GM23338 (cell line): Measurements from ENCODE around the gene PAM16. TPM values are rescaled to one million over a fixed set of nuclear protein-coding genes. Genes with fewer than 3 reads are reported as not detected.

ENCODE experiments used
- ATAC-seq: fragments of 200-7000 bp; cut with Tn5 transposase; 3 replicates; pipeline ENCODE4 v1.9.1; 2020
- DNase-seq: peaks from one replicate; pipeline ENCODE4 v3.0.0-alpha.2; 2015; ENCODE audit warnings: low spot score
- H2AFZ ChIP-seq: fragments of 200-600 bp; sonication (generic); 2 replicates; pipeline ENCODE4 v1.8.0; 2016; ENCODE audit warnings: antibody characterized with exemption, mild to moderate bottlenecking, moderate library complexity
- H3F3A ChIP-seq: fragments of 200-600 bp; sonication (generic); replicated peaks from 2 replicates; pipeline ENCODE4 v1.8.0; 2017; ENCODE audit warnings: antibody characterized with exemption, mixed run types, low read depth
- H3K27ac ChIP-seq: fragments of 200-600 bp; sonication (generic); 2 replicates; pipeline ENCODE4 v1.6.1; 2016; ENCODE audit warnings: low read depth
- H3K27me3 ChIP-seq: fragments of 200-600 bp; sonication (generic); 2 replicates; pipeline ENCODE4 v1.8.0; 2016; ENCODE audit warnings: mild to moderate bottlenecking, mixed run types, moderate library complexity; ENCODE audit not compliant: insufficient read depth
- H3K36me3 ChIP-seq: fragments of 200-600 bp; sonication (generic); 2 replicates; pipeline ENCODE4 v1.8.0; 2016; ENCODE audit warnings: mild to moderate bottlenecking; ENCODE audit not compliant: insufficient read depth
- H3K4me1 ChIP-seq: fragments of 200-600 bp; sonication (generic); 2 replicates; pipeline ENCODE4 v1.8.0; 2016; ENCODE audit warnings: mild to moderate bottlenecking, moderate library complexity; ENCODE audit not compliant: insufficient read depth
- H3K4me2 ChIP-seq: fragments of 200-600 bp; sonication (generic); 2 replicates; pipeline ENCODE4 v1.7.1; 2017; ENCODE audit warnings: mixed run types
- H3K4me3 ChIP-seq: fragments of 200-600 bp; sonication (generic); 2 replicates; pipeline ENCODE4 v1.6.1; 2016; ENCODE audit warnings: mixed run types
- H3K79me2 ChIP-seq: fragments of 200-600 bp; sonication (generic); replicated peaks from 2 replicates; pipeline ENCODE4 v1.8.0; 2017; ENCODE audit warnings: mild to moderate bottlenecking; ENCODE audit not compliant: insufficient read depth
- H3K9me2 ChIP-seq: fragments of 200-600 bp; sonication (generic); 2 replicates; pipeline ENCODE4 v1.8.0; 2017; ENCODE audit not compliant: insufficient read depth
- H4K20me1 ChIP-seq: fragments of 200-600 bp; sonication (generic); replicated peaks from 2 replicates; pipeline ENCODE4 v1.8.0; 2017; ENCODE audit warnings: mild to moderate bottlenecking; ENCODE audit not compliant: insufficient read depth
- H3K27ac Mint-ChIP-seq: 2 replicates; pipeline ENCODE4 v1.8.0; 2020; ENCODE audit warnings: inconsistent platforms, mild to moderate bottlenecking, moderate library complexity, mixed read lengths
- H3K27me3 Mint-ChIP-seq: 3 replicates; pipeline ENCODE4 v1.8.0; 2022; ENCODE audit warnings: low read depth, mild to moderate bottlenecking, moderate library complexity, mixed read lengths, inconsistent platforms; ENCODE audit not compliant: insufficient read depth, poor library complexity
- H3K36me3 Mint-ChIP-seq: 3 replicates; pipeline ENCODE4 v1.8.0; 2021; ENCODE audit warnings: low read depth, mild to moderate bottlenecking, inconsistent platforms, moderate library complexity, mixed read lengths
- H3K4me1 Mint-ChIP-seq: 3 replicates; pipeline ENCODE4 v1.8.0; 2020; ENCODE audit warnings: mild to moderate bottlenecking, inconsistent platforms, mixed read lengths
- H3K4me3 Mint-ChIP-seq: 3 replicates; pipeline ENCODE4 v1.8.0; 2021; ENCODE audit warnings: moderate library complexity, mild to moderate bottlenecking, inconsistent platforms, mixed read lengths
- H3K9me3 Mint-ChIP-seq: 3 replicates; pipeline ENCODE4 v1.8.0; 2020; ENCODE audit warnings: moderate library complexity, mild to moderate bottlenecking, inconsistent platforms, mixed read lengths
- EZH2 ChIP-seq: fragments of 200-600 bp; sonication (generic); IDR thresholded peaks from one replicate; pipeline ENCODE4 v1.8.0; 2017; ENCODE audit warnings: antibody characterized with exemption, mild to moderate bottlenecking, low read depth; ENCODE audit not compliant: unreplicated experiment
- EZH2phosphoT487 ChIP-seq: fragments of 200-600 bp; sonication (generic); IDR thresholded peaks from one replicate; pipeline ENCODE4 v1.8.1; 2018; ENCODE audit warnings: antibody characterized with exemption; ENCODE audit not compliant: unreplicated experiment
- JUNB ChIP-seq: IDR thresholded peaks from one replicate; pipeline ENCODE4 v1.6.1; 2016; ENCODE audit warnings: antibody characterized with exemption; ENCODE audit not compliant: unreplicated experiment
- NANOG ChIP-seq: IDR thresholded peaks from 2 replicates; pipeline ENCODE4 v1.6.1; 2016; ENCODE audit warnings: antibody characterized with exemption, borderline replicate concordance
- ZNF114 ChIP-seq: fragments of 250-450 bp; sonication (Bioruptor Pico); IDR thresholded peaks from 2 replicates; pipeline ENCODE4 v1.5.0; 2020; ENCODE audit warnings: mild to moderate bottlenecking, moderate library complexity
- ZNF331 ChIP-seq: fragments of 250-450 bp; sonication (Bioruptor Pico); IDR thresholded peaks from 2 replicates; pipeline ENCODE4 v1.5.0; 2020; ENCODE audit warnings: low read depth, mild to moderate bottlenecking, moderate library complexity
- polyA plus RNA-seq: library from polyadenylated mRNA; unstranded; fragments of >200 nt; fragmentation: Nextera tagmentation; extraction: Ambion mirVana; gene quantifications from 2 replicates; pipeline ENCODE4 v1.2.1, GENCODE V29; 2016
- total RNA-seq: library from RNA; depleted of rRNA; stranded (reverse); fragments of >200 nt; shearing (Covaris generic); gene quantifications from 2 replicates; pipeline ENCODE4 v1.2.3, GENCODE V29; 2014
- TF ChIP-seq, protein P1 (sequence below): fragments of 250-450 bp; sonication (Bioruptor Pico); IDR thresholded peaks from 2 replicates; pipeline ENCODE4 v1.5.0; 2020; ENCODE audit warnings: mild to moderate bottlenecking, moderate library complexity
- TF ChIP-seq, protein P2 (sequence below): IDR thresholded peaks from one replicate; pipeline ENCODE4 v1.6.1; 2018; ENCODE audit warnings: antibody characterized with exemption; ENCODE audit not compliant: unreplicated experiment

PAM16 gene
- total and polyA plus RNA-seq, 2 experiments from 2014 or later = 84.1 to 283 TPM

GRCh38 chr16:4386451-4386805 lies 35.3 kb upstream of the PAM16 start (continued):
- TF ChIP-seq, protein P1, sequence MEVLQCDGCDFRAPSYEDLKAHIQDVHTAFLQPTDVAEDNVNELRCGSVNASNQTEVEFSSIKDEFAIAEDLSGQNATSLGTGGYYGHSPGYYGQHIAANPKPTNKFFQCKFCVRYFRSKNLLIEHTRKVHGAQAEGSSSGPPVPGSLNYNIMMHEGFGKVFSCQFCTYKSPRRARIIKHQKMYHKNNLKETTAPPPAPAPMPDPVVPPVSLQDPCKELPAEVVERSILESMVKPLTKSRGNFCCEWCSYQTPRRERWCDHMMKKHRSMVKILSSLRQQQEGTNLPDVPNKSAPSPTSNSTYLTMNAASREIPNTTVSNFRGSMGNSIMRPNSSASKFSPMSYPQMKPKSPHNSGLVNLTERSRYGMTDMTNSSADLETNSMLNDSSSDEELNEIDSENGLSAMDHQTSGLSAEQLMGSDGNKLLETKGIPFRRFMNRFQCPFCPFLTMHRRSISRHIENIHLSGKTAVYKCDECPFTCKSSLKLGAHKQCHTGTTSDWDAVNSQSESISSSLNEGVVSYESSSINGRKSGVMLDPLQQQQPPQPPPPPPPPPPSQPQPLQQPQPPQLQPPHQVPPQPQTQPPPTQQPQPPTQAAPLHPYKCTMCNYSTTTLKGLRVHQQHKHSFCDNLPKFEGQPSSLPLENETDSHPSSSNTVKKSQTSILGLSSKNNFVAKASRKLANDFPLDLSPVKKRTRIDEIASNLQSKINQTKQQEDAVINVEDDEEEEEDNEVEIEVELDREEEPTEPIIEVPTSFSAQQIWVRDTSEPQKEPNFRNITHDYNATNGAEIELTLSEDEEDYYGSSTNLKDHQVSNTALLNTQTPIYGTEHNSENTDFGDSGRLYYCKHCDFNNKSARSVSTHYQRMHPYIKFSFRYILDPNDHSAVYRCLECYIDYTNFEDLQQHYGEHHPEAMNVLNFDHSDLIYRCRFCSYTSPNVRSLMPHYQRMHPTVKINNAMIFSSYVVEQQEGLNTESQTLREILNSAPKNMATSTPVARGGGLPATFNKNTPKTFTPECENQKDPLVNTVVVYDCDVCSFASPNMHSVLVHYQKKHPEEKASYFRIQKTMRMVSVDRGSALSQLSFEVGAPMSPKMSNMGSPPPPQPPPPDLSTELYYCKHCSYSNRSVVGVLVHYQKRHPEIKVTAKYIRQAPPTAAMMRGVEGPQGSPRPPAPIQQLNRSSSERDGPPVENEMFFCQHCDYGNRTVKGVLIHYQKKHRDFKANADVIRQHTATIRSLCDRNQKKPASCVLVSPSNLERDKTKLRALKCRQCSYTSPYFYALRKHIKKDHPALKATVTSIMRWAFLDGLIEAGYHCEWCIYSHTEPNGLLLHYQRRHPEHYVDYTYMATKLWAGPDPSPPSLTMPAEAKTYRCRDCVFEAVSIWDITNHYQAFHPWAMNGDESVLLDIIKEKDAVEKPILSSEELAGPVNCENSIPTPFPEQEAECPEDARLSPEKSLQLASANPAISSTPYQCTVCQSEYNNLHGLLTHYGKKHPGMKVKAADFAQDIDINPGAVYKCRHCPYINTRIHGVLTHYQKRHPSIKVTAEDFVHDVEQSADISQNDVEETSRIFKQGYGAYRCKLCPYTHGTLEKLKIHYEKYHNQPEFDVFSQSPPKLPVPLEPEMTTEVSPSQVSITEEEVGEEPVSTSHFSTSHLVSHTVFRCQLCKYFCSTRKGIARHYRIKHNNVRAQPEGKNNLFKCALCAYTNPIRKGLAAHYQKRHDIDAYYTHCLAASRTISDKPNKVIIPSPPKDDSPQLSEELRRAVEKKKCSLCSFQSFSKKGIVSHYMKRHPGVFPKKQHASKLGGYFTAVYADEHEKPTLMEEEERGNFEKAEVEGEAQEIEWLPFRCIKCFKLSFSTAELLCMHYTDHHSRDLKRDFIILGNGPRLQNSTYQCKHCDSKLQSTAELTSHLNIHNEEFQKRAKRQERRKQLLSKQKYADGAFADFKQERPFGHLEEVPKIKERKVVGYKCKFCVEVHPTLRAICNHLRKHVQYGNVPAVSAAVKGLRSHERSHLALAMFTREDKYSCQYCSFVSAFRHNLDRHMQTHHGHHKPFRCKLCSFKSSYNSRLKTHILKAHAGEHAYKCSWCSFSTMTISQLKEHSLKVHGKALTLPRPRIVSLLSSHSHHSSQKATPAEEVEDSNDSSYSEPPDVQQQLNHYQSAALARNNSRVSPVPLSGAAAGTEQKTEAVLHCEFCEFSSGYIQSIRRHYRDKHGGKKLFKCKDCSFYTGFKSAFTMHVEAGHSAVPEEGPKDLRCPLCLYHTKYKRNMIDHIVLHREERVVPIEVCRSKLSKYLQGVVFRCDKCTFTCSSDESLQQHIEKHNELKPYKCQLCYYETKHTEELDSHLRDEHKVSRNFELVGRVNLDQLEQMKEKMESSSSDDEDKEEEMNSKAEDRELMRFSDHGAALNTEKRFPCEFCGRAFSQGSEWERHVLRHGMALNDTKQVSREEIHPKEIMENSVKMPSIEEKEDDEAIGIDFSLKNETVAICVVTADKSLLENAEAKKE (CRISPR knock-in tag) = no peak
- TF ChIP-seq ZNF114 (CRISPR knock-in tag) (no peak), EZH2phosphoT487 (no peak), NANOG (no peak), JUNB (no peak), ZNF331 (CRISPR knock-in tag) (no peak), EZH2 (no peak)

DNA sequence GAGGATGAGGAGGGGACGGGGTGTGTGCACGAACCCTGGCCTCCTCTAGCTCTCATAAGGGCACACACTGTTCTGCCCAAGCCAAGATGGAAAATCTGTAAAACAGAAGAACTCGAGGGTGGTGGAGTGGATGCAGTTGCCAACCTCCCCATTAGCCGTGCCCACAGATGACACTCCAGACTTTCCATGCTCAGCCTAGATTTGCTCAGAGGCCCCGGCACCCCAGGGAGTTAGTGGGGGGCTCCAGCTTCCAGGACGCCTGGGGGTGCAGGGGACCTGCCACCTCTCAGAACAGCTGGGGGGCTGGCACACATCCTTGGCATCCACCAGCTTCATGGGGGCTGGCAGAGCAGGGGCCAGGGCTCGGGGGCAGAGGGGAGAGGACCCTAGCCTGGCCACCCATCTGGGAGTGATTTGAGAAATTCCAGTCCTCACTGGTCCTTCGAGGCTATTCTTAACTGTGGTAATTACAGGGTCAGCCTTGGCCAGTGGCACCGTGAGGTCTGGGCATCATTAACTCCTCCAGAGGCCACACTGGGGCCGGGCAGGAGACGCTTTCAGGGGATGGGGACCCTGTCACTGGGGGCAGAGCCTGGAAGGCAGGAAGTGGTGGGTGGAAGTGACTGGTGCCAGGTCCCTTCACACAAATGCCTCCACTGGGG lies 34.8 kb upstream of the PAM16 start:
- ATAC-seq = no peak
- Mint-ChIP-seq H3K4me1 (peaks cover 22% of the 10 kb centered on the region), H3K27ac (no peak overlapping the region), H3K9me3 (no peaks in the 10 kb centered on the region), H3K4me3 (no peak overlapping the region; the same call in 2 of the 3 replicates), H3K36me3 (no peaks in the 10 kb centered on the region; the same call in 1 of the 3 replicates), H3K27me3 (peaks cover 10% of the 10 kb centered on the region)
- Histone ChIP-seq H4K20me1 (no peaks in the 10 kb centered on the region), H3K9me2 (no peaks in the 10 kb centered on the region), H3F3A (peaks cover 14% of the 10 kb centered on the region), H3K27me3 (no peaks in the 10 kb centered on the region), H3K4me2 (no peak overlapping the region), H3K4me1 (peaks cover 14% of the 10 kb centered on the region; the same call in 1 of the 2 replicates), H2AFZ (no peak overlapping the region), H3K4me3 (no peak overlapping the region), H3K36me3 (no peaks in the 10 kb centered on the region), H3K79me2 (no peaks in the 10 kb centered on the region), H3K27ac (no peak overlapping the region)
- no peak for DNase-seq
- TF ChIP-seq, protein P2, sequence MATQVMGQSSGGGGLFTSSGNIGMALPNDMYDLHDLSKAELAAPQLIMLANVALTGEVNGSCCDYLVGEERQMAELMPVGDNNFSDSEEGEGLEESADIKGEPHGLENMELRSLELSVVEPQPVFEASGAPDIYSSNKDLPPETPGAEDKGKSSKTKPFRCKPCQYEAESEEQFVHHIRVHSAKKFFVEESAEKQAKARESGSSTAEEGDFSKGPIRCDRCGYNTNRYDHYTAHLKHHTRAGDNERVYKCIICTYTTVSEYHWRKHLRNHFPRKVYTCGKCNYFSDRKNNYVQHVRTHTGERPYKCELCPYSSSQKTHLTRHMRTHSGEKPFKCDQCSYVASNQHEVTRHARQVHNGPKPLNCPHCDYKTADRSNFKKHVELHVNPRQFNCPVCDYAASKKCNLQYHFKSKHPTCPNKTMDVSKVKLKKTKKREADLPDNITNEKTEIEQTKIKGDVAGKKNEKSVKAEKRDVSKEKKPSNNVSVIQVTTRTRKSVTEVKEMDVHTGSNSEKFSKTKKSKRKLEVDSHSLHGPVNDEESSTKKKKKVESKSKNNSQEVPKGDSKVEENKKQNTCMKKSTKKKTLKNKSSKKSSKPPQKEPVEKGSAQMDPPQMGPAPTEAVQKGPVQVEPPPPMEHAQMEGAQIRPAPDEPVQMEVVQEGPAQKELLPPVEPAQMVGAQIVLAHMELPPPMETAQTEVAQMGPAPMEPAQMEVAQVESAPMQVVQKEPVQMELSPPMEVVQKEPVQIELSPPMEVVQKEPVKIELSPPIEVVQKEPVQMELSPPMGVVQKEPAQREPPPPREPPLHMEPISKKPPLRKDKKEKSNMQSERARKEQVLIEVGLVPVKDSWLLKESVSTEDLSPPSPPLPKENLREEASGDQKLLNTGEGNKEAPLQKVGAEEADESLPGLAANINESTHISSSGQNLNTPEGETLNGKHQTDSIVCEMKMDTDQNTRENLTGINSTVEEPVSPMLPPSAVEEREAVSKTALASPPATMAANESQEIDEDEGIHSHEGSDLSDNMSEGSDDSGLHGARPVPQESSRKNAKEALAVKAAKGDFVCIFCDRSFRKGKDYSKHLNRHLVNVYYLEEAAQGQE = no peak
- TF ChIP-seq EZH2phosphoT487 (no peak), EZH2 (no peak), ZNF331 (CRISPR knock-in tag) (no peak)
